Caco-2 (cell line): ENCODE results near the gene YY1. TPM values are rescaled to one million over a fixed set of nuclear protein-coding genes. Genes with fewer than 3 reads are reported as not detected.
A peak's percentile ranks its signal among the peaks of the same experiment; 100 is the strongest.

Experiments used
- BruUV-seq: library from RNA; stranded (reverse); fragments of 400-500 nt; replicated peaks from 2 replicates; lab custom pipeline; 2021; lab: Mats Ljungman, UMichigan
- CTCF ChIA-PET: fragments of 300-600 bp; sonication (Branson Sonifier 250); formaldehyde crosslinking; loops from one replicate; lab custom pipeline; 2022; ENCODE audit warnings: antibody characterized with exemption; lab: Charles Lee
- POLR2A ChIA-PET: fragments of 300-600 bp; sonication (Branson Sonifier 250); formaldehyde crosslinking; loops from one replicate; lab custom pipeline; 2022; ENCODE audit warnings: antibody characterized with exemption; lab: Charles Lee
- DNase-seq, 2 experiments: peaks; one replicate each; pipeline versions ENCODE4 v3.0.0 to v3.0.0-alpha.2; 2020 to 2022
- H3K27me3 ChIP-seq: replicated peaks from 2 replicates; pipeline ENCODE4 v1.6.0; 2011; ENCODE audit warnings: low read length; ENCODE audit not compliant: control insufficient read depth, insufficient read depth
- H3K36me3 ChIP-seq: 2 replicates; pipeline ENCODE4 v1.5.1; 2011; ENCODE audit warnings: low read length; ENCODE audit not compliant: control insufficient read depth, insufficient read depth
- H3K4me1 ChIP-seq: fragments of 250-450 bp; sonication (Bioruptor Pico); 2 replicates; pipeline ENCODE4 v1.5.1; 2020; ENCODE audit warnings: mild to moderate bottlenecking
- H3K4me3 ChIP-seq: 2 replicates; pipeline ENCODE4 v1.5.1; 2011; ENCODE audit warnings: low read depth, mild to moderate bottlenecking, control low read depth, low read length
- H3K9me3 ChIP-seq: fragments of 250-450 bp; sonication (Bioruptor Pico); 2 replicates; pipeline ENCODE4 v1.5.1; 2020; ENCODE audit warnings: mild to moderate bottlenecking, moderate library complexity
- H3K27ac Mint-ChIP-seq: one replicate; pipeline ENCODE4 v1.8.0; 2022; ENCODE audit warnings: mixed read lengths; ENCODE audit not compliant: unreplicated experiment
- H3K27me3 Mint-ChIP-seq: one replicate; pipeline ENCODE4 v1.8.0; 2022; ENCODE audit warnings: mixed read lengths; ENCODE audit not compliant: insufficient read depth, unreplicated experiment
- H3K36me3 Mint-ChIP-seq: one replicate; pipeline ENCODE4 v1.8.0; 2022; ENCODE audit warnings: mild to moderate bottlenecking, mixed read lengths; ENCODE audit not compliant: insufficient read depth, unreplicated experiment
- H3K4me1 Mint-ChIP-seq: one replicate; pipeline ENCODE4 v1.8.0; 2022; ENCODE audit warnings: low read depth, mixed read lengths; ENCODE audit not compliant: unreplicated experiment
- H3K4me3 Mint-ChIP-seq: one replicate; pipeline ENCODE4 v1.8.0; 2022; ENCODE audit warnings: mild to moderate bottlenecking, moderate library complexity, mixed read lengths; ENCODE audit not compliant: unreplicated experiment
- H3K9me3 Mint-ChIP-seq: one replicate; pipeline ENCODE4 v1.8.0; 2022; ENCODE audit warnings: mixed read lengths; ENCODE audit not compliant: unreplicated experiment
- CTCF ChIP-seq, 2 experiments: fragments of 200-600 bp in 1 of 2; IDR thresholded peaks; 1 replicate in 1 of 2; 2 replicates in 1 of 2; pipeline versions ENCODE4 v1.5.1 to v1.8.0; 2011 to 2022; ENCODE audit warnings: antibody characterized with exemption in 1 of 2, control low read depth in 1 of 2, inconsistent platforms in 1 of 2, low read depth in 1 of 2, low read length in 1 of 2, mild to moderate bottlenecking in 1 of 2, moderate library complexity in 1 of 2; ENCODE audit not compliant: insufficient read depth in 1 of 2, severe bottlenecking in 1 of 2, unreplicated experiment in 1 of 2
- intact Hi-C: fragments of 100-400 bp; cut with micrococcal nuclease; formaldehyde crosslinking; loops from one replicate; pipeline ENCODE4 v1.10.0; 2022; ENCODE audit not compliant: unreplicated experiment
- total RNA-seq: library from RNA; stranded (reverse); gene quantifications from 2 replicates; pipeline ENCODE4 v1.2.3, GENCODE V29; 2022

The YY1 gene
- total RNA-seq, 1 experiment from 2014 or later: 94.1 TPM

- no TSS peak for BruUV-seq
- H3K27me3 Mint-ChIP-seq: no peaks in the 10 kb centered on the region
- no peaks in the 10 kb centered on the region for H3K36me3 ChIP-seq
- H3K9me3 Mint-ChIP-seq: no peaks in the 10 kb centered on the region
- ChIA-PET CTCF (interaction anchor here (0.7 kb wide), 1 partner anchor 46 kb away, joined by 4 read pairs; no protein-coding TSS in a partner anchor), POLR2A (no interaction called here)
- H3K4me1 Mint-ChIP-seq: peaks cover 11% of the 10 kb centered on the region
- H3K27ac Mint-ChIP-seq: no peak overlapping the region
- no peaks in the 10 kb centered on the region for H3K27me3 ChIP-seq
- DNase-seq: no peak
- no peak overlapping the region for H3K4me3 ChIP-seq
- H3K9me3 ChIP-seq: no peaks in the 10 kb centered on the region
- H3K4me3 Mint-ChIP-seq: no peak overlapping the region
- intact Hi-C loops: no loop called here
- peak in 1 of 2 experiments; percentile 36 for TF ChIP-seq CTCF (IDR thresholded peaks at IDR 0.05; ENCODE audit: insufficient read depth in 1 of 2, low read depth in 1 of 2, low read length in 1 of 2, severe bottlenecking in 1 of 2, unreplicated experiment in 1 of 2)
- no peaks in the 10 kb centered on the region for H3K36me3 Mint-ChIP-seq
- no peaks in the 10 kb centered on the region for H3K4me1 ChIP-seq
These were observed 79.2 kb downstream of the YY1 start for GRCh38 chr14:100317912-100318808.

GRCh38 chr14:100320157-100320856, 81.4 kb downstream of the YY1 start:
- no peak overlapping the region for H3K27ac Mint-ChIP-seq
- DNase-seq: no peak
- H3K9me3 Mint-ChIP-seq: no peaks in the 10 kb centered on the region
- ChIA-PET POLR2A (no interaction called here), CTCF (no interaction called here)
- Histone ChIP-seq H3K4me1 (no peaks in the 10 kb centered on the region), H3K4me3 (no peak overlapping the region), H3K36me3 (no peaks in the 10 kb centered on the region), H3K27me3 (no peaks in the 10 kb centered on the region), H3K9me3 (no peaks in the 10 kb centered on the region)
- no peak for TF ChIP-seq CTCF (IDR thresholded peaks at IDR 0.05; ENCODE audit: insufficient read depth in 1 of 2, low read depth in 1 of 2, low read length in 1 of 2, severe bottlenecking in 1 of 2, unreplicated experiment in 1 of 2)
- H3K4me1 Mint-ChIP-seq: peaks cover 11% of the 10 kb centered on the region
- H3K27me3 Mint-ChIP-seq: no peaks in the 10 kb centered on the region
- H3K4me3 Mint-ChIP-seq: no peak overlapping the region
- no peaks in the 10 kb centered on the region for H3K36me3 Mint-ChIP-seq
- BruUV-seq: no TSS peak
- intact Hi-C loops: no loop called here

- POLR2A ChIA-PET: no interaction called here
- Mint-ChIP-seq H3K4me3 (no peak overlapping the region), H3K9me3 (no peaks in the 10 kb centered on the region), H3K27ac (no peak overlapping the region), H3K36me3 (no peaks in the 10 kb centered on the region), H3K27me3 (no peaks in the 10 kb centered on the region), H3K4me1 (peaks cover 11% of the 10 kb centered on the region)
- Histone ChIP-seq H3K27me3 (no peaks in the 10 kb centered on the region), H3K9me3 (no peaks in the 10 kb centered on the region), H3K4me1 (no peaks in the 10 kb centered on the region), H3K36me3 (no peaks in the 10 kb centered on the region), H3K4me3 (no peak overlapping the region)
- intact Hi-C loops: no loop called here
- no peak for DNase-seq
- no TSS peak for BruUV-seq
- CTCF ChIA-PET: interaction anchor here (0.6 kb wide), 1 partner anchor 18 kb away, joined by 3 read pairs; no protein-coding TSS in a partner anchor
- TF ChIP-seq CTCF (IDR thresholded peaks at IDR 0.05; ENCODE audit: insufficient read depth in 1 of 2, low read depth in 1 of 2, low read length in 1 of 2, severe bottlenecking in 1 of 2, unreplicated experiment in 1 of 2): no peak
These were observed 82.7 kb downstream of the YY1 start for GRCh38 chr14:100321473-100322137.
